HEK293T (cell line): ENCODE data around the gene GALNT8.

Experiments used
- ARNT ChIP-seq: fragments of 450-650 bp; IDR thresholded peaks from 2 replicates; pipeline ENCODE4 v1.6.1; 2017; ENCODE audit warnings: mild to moderate bottlenecking
- BHLHE40 ChIP-seq: fragments of 450-650 bp; IDR thresholded peaks from 2 replicates; pipeline ENCODE4 v1.6.1; 2016; ENCODE audit warnings: mild to moderate bottlenecking, moderate library complexity, borderline replicate concordance
- CTBP1 ChIP-seq: fragments of 450-650 bp; IDR thresholded peaks from 2 replicates; pipeline ENCODE4 v1.6.1; 2016; ENCODE audit warnings: borderline replicate concordance
- ELF4 ChIP-seq: fragments of 450-650 bp; IDR thresholded peaks from 2 replicates; pipeline ENCODE4 v1.6.1; 2017; ENCODE audit warnings: antibody characterized with exemption
- FOXA1 ChIP-seq: fragments of 450-650 bp; IDR thresholded peaks from 2 replicates; pipeline ENCODE4 v1.6.1; 2016; ENCODE audit warnings: mild to moderate bottlenecking
- FOXK2 ChIP-seq: fragments of 450-650 bp; IDR thresholded peaks from 2 replicates; pipeline ENCODE4 v1.6.1; 2016; ENCODE audit warnings: mild to moderate bottlenecking
- FOXM1 ChIP-seq: fragments of 450-650 bp; IDR thresholded peaks from 2 replicates; pipeline ENCODE4 v1.6.1; 2017; ENCODE audit warnings: mild to moderate bottlenecking, borderline replicate concordance
- HDGF ChIP-seq: fragments of 450-650 bp; IDR thresholded peaks from 2 replicates; pipeline ENCODE4 v1.6.1; 2017; ENCODE audit warnings: antibody characterized with exemption, borderline replicate concordance
- L3MBTL2 ChIP-seq: fragments of 450-650 bp; conservative IDR thresholded peaks from 2 replicates; pipeline ENCODE4 v1.6.1; 2016; ENCODE audit warnings: mild to moderate bottlenecking
- NFRKB ChIP-seq: fragments of 450-650 bp; IDR thresholded peaks from 2 replicates; pipeline ENCODE4 v1.6.1; 2016; ENCODE audit warnings: mild to moderate bottlenecking, moderate library complexity
- SP1 ChIP-seq: fragments of 450-650 bp; IDR thresholded peaks from 2 replicates; pipeline ENCODE4 v1.6.1; 2017
- SUZ12 ChIP-seq: fragments of 450-650 bp; IDR thresholded peaks from 2 replicates; pipeline ENCODE4 v1.6.1; 2016; ENCODE audit warnings: mild to moderate bottlenecking
- TARDBP ChIP-seq: fragments of 450-650 bp; IDR thresholded peaks from 2 replicates; pipeline ENCODE4 v1.6.1; 2016

DNA sequence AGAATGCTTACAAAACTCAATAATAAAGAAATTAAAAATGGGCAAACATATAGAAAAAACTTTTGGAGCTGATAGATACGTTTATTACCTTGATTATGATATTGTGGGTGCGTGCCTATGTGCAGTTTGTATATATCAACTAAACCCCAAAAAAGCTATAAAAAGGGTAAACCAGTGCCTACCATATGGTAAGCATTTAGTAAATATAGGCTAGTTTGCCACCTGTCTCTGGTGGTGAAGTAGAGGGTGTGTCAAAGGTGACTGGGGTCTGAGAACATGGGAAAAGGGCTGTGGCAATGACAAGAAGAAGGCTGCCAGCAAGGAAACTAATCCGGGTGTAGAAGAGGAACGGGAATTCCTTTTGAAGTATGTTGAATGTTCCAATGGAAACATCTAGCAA is 18.3 kb downstream of the GALNT8 start:
- TF ChIP-seq SP1 (no peak), ARNT (no peak), BHLHE40 (no peak), FOXK2 (no peak), HDGF (no peak), ELF4 (no peak), CTBP1 (no peak), FOXM1 (no peak), TARDBP (no peak), FOXA1 (no peak), SUZ12 (no peak), NFRKB (no peak), L3MBTL2 (no peak)
